ENCODE data around the gene DLG3. TPM values are rescaled to one million over a fixed set of nuclear protein-coding genes. Genes with fewer than 3 reads are reported as not detected.

Gene DLG3
- total RNA-seq, 1 experiment from 2014 or later = 71.2 TPM

DNA sequence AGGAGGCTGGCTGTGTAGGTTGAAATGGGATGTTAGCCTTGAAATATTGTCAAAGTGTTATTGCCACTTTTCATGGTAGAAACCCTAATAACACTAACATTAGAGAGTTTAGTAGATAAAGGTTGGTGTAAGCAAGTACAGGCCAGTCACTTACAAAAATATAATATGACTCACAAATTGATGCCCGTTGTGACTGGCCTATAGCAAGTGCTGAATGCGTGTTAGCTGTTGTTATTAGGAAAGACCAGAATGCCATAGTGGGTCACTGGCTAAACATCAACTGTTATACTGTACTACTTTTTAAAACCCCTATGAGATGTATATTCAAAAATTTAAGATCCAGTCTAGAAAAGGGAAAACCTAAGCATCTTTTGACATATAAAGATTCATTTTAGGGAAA is 41.9 kb upstream of the DLG3 start:
- Histone ChIP-seq H3K18ac (ENCODE audit: insufficient read length, low read depth, low read length) (no peak overlapping the region), H3K9ac (ENCODE audit: extremely low read depth, insufficient read length, low read length) (no peak overlapping the region), H3T11ph (ENCODE audit: low read length) (no peak overlapping the region), H2AFZ (ENCODE audit: low read length) (no peak overlapping the region), H4K5ac (ENCODE audit: insufficient read length, low read depth, low read length) (no peak overlapping the region), H3K4ac (ENCODE audit: low read depth, low read length) (no peak overlapping the region), H3K4me2 (ENCODE audit: insufficient read depth, insufficient read length, low read length) (no peak overlapping the region), H2BK15ac (ENCODE audit: low read depth, low read length) (no peak overlapping the region), H2BK5ac (ENCODE audit: insufficient read length, low read length) (no peak overlapping the region), H4K20me1 (ENCODE audit: control insufficient read depth, insufficient read depth, insufficient read length) (no peaks in the 10 kb centered on the region), H3K14ac (ENCODE audit: insufficient read depth, low read length) (no peak overlapping the region), H4K8ac (replicated peaks; ENCODE audit: insufficient read length, low read depth, low read length) (no peak overlapping the region), H3K23me2 (ENCODE audit: insufficient read length, low read depth, low read length, poor library complexity, severe bottlenecking) (no peaks in the 10 kb centered on the region), H3K23ac (ENCODE audit: insufficient read length, low read depth, low read length) (no peak overlapping the region), H3K9me3 (ENCODE audit: control insufficient read depth, low read depth, low read length) (peaks cover 44% of the 10 kb centered on the region), H2AK5ac (ENCODE audit: insufficient read length, low read length) (no peak overlapping the region), H2BK12ac (ENCODE audit: insufficient read length, low read depth, low read length) (no peak overlapping the region), H4K91ac (ENCODE audit: insufficient read length, low read depth, low read length) (no peak overlapping the region), H2BK120ac (ENCODE audit: low read depth, low read length, poor library complexity, severe bottlenecking) (no peak overlapping the region), H2BK20ac (ENCODE audit: low read depth, low read length, poor library complexity, severe bottlenecking) (no peak overlapping the region), H3K27me3 (ENCODE audit: insufficient read depth, low read length) (no peaks in the 10 kb centered on the region), H3K56ac (ENCODE audit: insufficient read length, low read depth, low read length) (no peak overlapping the region), H3K79me2 (ENCODE audit: insufficient read depth, low read length) (0 out of 2 replicates have a peak, but pooled peaks cover 2% of the 10 kb centered on the region), H3K79me1 (ENCODE audit: insufficient read depth, low read depth, low read length, poor library complexity, severe bottlenecking) (no peaks in the 10 kb centered on the region), H3K27ac (ENCODE audit: insufficient read length, low read depth, low read length) (no peak overlapping the region), H3K4me1 (ENCODE audit: insufficient read depth, low read length) (no peaks in the 10 kb centered on the region)
- Mint-ChIP-seq H3K36me3 (ENCODE audit: insufficient read depth in 1 of 3, low read depth in 3 of 3) (peaks cover 18 to 67% (median 52%) of the 10 kb centered on the region in 3 experiments; a peak in 6 of 7 replicates), H3K9me3 (peaks cover 48 to 50% of the 10 kb centered on the region in 2 experiments), H3K27ac (no peak overlapping the region), H3K4me3 (no peak overlapping the region), H3K4me1 (no peaks in the 10 kb centered on the region), H3K27me3 (ENCODE audit: low read depth) (no peaks in the 10 kb centered on the region)
- no peak for DNase-seq
- WGBS (ENCODE audit: extremely low coverage, insufficient read length, low lambda C conversion rate) = no CpG with 5 or more reads among the region's 2 CpGs
- TF ChIP-seq, protein P1, sequence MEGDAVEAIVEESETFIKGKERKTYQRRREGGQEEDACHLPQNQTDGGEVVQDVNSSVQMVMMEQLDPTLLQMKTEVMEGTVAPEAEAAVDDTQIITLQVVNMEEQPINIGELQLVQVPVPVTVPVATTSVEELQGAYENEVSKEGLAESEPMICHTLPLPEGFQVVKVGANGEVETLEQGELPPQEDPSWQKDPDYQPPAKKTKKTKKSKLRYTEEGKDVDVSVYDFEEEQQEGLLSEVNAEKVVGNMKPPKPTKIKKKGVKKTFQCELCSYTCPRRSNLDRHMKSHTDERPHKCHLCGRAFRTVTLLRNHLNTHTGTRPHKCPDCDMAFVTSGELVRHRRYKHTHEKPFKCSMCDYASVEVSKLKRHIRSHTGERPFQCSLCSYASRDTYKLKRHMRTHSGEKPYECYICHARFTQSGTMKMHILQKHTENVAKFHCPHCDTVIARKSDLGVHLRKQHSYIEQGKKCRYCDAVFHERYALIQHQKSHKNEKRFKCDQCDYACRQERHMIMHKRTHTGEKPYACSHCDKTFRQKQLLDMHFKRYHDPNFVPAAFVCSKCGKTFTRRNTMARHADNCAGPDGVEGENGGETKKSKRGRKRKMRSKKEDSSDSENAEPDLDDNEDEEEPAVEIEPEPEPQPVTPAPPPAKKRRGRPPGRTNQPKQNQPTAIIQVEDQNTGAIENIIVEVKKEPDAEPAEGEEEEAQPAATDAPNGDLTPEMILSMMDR (conservative IDR thresholded peaks at IDR 0.05) = no peak

All from H9 (cell line).